ENCODE measurements around the gene PEMT.
"Not testable (repeated sequence)": the region's sequence is repeated elsewhere in the genome, so short reads cannot be mapped to it uniquely, and the experiment has no call there.

DNA sequence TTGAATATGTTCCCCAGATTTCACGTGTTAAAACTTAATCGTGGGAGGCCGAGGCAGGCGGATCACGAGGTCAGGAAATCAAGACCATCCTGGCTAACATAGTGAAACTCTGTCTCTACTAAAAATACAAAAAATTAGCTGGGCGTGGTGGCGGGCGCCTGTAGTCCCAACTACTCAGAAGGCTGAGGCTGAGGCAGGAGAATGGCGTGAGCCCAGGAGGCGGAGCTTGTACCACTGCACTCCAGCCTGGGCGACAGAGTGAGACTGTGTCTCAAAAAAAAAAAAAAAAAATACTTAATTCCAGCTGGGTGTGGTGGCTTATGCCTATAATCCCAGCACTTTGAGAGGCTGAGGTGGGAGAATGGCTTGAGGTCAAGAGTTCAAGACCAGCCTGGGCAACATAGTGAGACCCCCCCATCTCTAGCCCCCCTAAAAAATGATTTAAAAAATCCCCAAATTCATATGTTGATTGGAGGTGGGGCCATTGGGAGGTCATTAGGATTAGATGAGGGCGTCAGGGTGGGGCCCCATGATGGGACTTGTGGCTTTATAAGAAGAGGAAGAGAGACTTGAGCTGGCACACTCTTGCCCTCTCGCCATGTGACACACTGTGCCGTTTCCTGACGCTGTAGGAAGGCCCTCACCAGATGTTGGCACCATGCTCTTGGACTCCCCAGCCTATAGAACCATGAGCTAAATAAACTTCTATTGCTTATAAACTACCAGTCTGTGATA, 44.2 kb upstream of the PEMT start:
- not testable (repeated sequence) for TF ChIP-seq CREM (IDR thresholded peaks at IDR 0.05; ENCODE audit: low read depth); PML (IDR thresholded peaks at IDR 0.05; ENCODE audit: low read length); FOXM1 (IDR thresholded peaks at IDR 0.05; ENCODE audit: low read depth); FOXM1 (CRISPR knock-in tag; IDR thresholded peaks at IDR 0.05; ENCODE audit: low read depth); KDM5B (IDR thresholded peaks at IDR 0.05; ENCODE audit: insufficient replicate concordance, low read depth, low read length); ZEB2 (IDR thresholded peaks at IDR 0.05); NONO (IDR thresholded peaks at IDR 0.05; ENCODE audit: low read depth in 2 of 2, low read length in 1 of 2); CTCF (IDR thresholded peaks at IDR 0.05 in 2 of 3, conservative IDR thresholded peaks at IDR 0.05 in 1 of 3; ENCODE audit: insufficient read depth in 2 of 3, low read depth in 1 of 3, low read length in 3 of 3)
- TF ChIP-seq, protein P1, sequence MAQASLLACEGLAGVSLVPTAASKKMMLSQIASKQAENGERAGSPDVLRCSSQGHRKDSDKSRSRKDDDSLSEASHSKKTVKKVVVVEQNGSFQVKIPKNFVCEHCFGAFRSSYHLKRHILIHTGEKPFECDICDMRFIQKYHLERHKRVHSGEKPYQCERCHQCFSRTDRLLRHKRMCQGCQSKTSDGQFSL (CRISPR knock-in tag; IDR thresholded peaks at IDR 0.05): not testable (repeated sequence)
- TF ChIP-seq, protein P1 (tag; IDR thresholded peaks at IDR 0.05): not testable (repeated sequence)

Measured in K562 (cell line).